Stomach smooth muscle (tissue), 2 donors: ENCODE measurements around the gene GABRR3.

Experiments used
- H3K27ac ChIP-seq: one replicate; pipeline ENCODE4 v1.7.0; 2013; ENCODE audit warnings: mild to moderate bottlenecking, low read length, inconsistent platforms
- H3K27me3 ChIP-seq, 2 donors: one replicate each; pipeline ENCODE4 v1.7.0; 2013; ENCODE audit warnings: low read length in 2 of 2; ENCODE audit not compliant: insufficient read depth in 2 of 2, control insufficient read depth in 1 of 2
- H3K36me3 ChIP-seq, 2 donors: one replicate each; pipeline ENCODE4 v1.7.0; 2013; ENCODE audit warnings: low read length in 2 of 2; ENCODE audit not compliant: control insufficient read depth in 2 of 2, insufficient read depth in 2 of 2
- H3K4me1 ChIP-seq: one replicate; pipeline ENCODE4 v1.7.0; 2013; ENCODE audit warnings: low read length; ENCODE audit not compliant: control insufficient read depth, insufficient read depth
- H3K4me3 ChIP-seq, 2 donors: one replicate each; pipeline ENCODE4 v1.7.0; 2013; ENCODE audit warnings: low read length in 2 of 2
- H3K9ac ChIP-seq, 2 donors: one replicate each; pipeline ENCODE4 v1.7.0; 2013; ENCODE audit warnings: low read length in 2 of 2, mild to moderate bottlenecking in 1 of 2
- H3K9me3 ChIP-seq, 2 donors: one replicate each; pipeline ENCODE4 v1.7.0; 2013; ENCODE audit warnings: low read length in 2 of 2; ENCODE audit not compliant: control insufficient read depth in 2 of 2
- donor health status: healthy.
- donor health status: Pancreatic carcinoma.

Gene GABRR3

GRCh38 chr3:97957617-97958311, 77.4 kb downstream of the GABRR3 start:
- Histone ChIP-seq H3K4me3 (no peak overlapping the region), H3K4me1 (peaks cover 5% of the 10 kb centered on the region), H3K9me3 (no peaks in the 10 kb centered on the region), H3K9ac (no peak overlapping the region), H3K36me3 (peaks cover 11 to 16% of the 10 kb centered on the region in 2 donors), H3K27ac (no peak overlapping the region), H3K27me3 (no peaks in the 10 kb centered on the region)

- H3K36me3 ChIP-seq = peaks cover 16 to 25% of the 10 kb centered on the region in 2 donors
- no peak overlapping the region for H3K4me3 ChIP-seq
- peaks cover 5% of the 10 kb centered on the region for H3K4me1 ChIP-seq
- H3K9ac ChIP-seq = no peak overlapping the region
- H3K9me3 ChIP-seq = no peaks in the 10 kb centered on the region
- no peaks in the 10 kb centered on the region for H3K27me3 ChIP-seq
- no peak overlapping the region for H3K27ac ChIP-seq
Observed at GRCh38 chr3:97956051-97956450, 79.1 kb downstream of the GABRR3 start.

- Histone ChIP-seq H3K9ac (no peak overlapping the region), H3K27me3 (no peaks in the 10 kb centered on the region), H3K9me3 (no peaks in the 10 kb centered on the region), H3K4me1 (peaks cover 5% of the 10 kb centered on the region), H3K4me3 (no peak overlapping the region), H3K36me3 (peaks cover 23 to 38% of the 10 kb centered on the region in 2 donors), H3K27ac (no peak overlapping the region)
Observed at GRCh38 chr3:97954228-97954827, 80.8 kb downstream of the GABRR3 start.

GRCh38 chr3:97952872-97953271, 82.2 kb downstream of the GABRR3 start:
- H3K9me3 ChIP-seq = no peaks in the 10 kb centered on the region
- H3K4me1 ChIP-seq = peaks cover 3% of the 10 kb centered on the region
- no peak overlapping the region for H3K9ac ChIP-seq
- no peaks in the 10 kb centered on the region for H3K27me3 ChIP-seq
- H3K36me3 ChIP-seq = peaks cover 35 to 47% of the 10 kb centered on the region in 2 donors
- H3K4me3 ChIP-seq = no peak overlapping the region
- H3K27ac ChIP-seq = no peak overlapping the region

GRCh38 chr3:97952280-97952679, 82.8 kb downstream of the GABRR3 start:
- no peaks in the 10 kb centered on the region for H3K4me1 ChIP-seq
- H3K36me3 ChIP-seq = peaks cover 41 to 47% of the 10 kb centered on the region in 2 donors
- no peaks in the 10 kb centered on the region for H3K9me3 ChIP-seq
- no peaks in the 10 kb centered on the region for H3K27me3 ChIP-seq
- H3K4me3 ChIP-seq = no peak overlapping the region
- H3K27ac ChIP-seq = no peak overlapping the region
- no peak overlapping the region for H3K9ac ChIP-seq

- Histone ChIP-seq H3K9ac (no peak overlapping the region), H3K27ac (no peak overlapping the region), H3K9me3 (no peaks in the 10 kb centered on the region), H3K36me3 (peaks cover 38 to 49% of the 10 kb centered on the region in 2 donors), H3K4me3 (no peak overlapping the region), H3K27me3 (no peaks in the 10 kb centered on the region), H3K4me1 (no peaks in the 10 kb centered on the region)
Observed at GRCh38 chr3:97950360-97950759, 84.8 kb downstream of the GABRR3 start.

- Histone ChIP-seq H3K27me3 (no peaks in the 10 kb centered on the region), H3K36me3 (peaks cover 38 to 54% of the 10 kb centered on the region in 2 donors), H3K27ac (no peak overlapping the region), H3K9ac (no peak overlapping the region), H3K9me3 (no peaks in the 10 kb centered on the region), H3K4me3 (no peak overlapping the region), H3K4me1 (no peaks in the 10 kb centered on the region)
Observed at GRCh38 chr3:97949743-97950142, 85.4 kb downstream of the GABRR3 start.

- no peaks in the 10 kb centered on the region for H3K27me3 ChIP-seq
- H3K9me3 ChIP-seq = no peaks in the 10 kb centered on the region
- H3K27ac ChIP-seq = no peak overlapping the region
- no peak overlapping the region for H3K4me3 ChIP-seq
- H3K9ac ChIP-seq = no peak overlapping the region
- H3K4me1 ChIP-seq = no peaks in the 10 kb centered on the region
- peaks cover 38 to 49% of the 10 kb centered on the region in 2 donors for H3K36me3 ChIP-seq
Observed at GRCh38 chr3:97949110-97949485, 86.0 kb downstream of the GABRR3 start.

GRCh38 chr3:97948351-97949109, 86.6 kb downstream of the GABRR3 start:
- no peaks in the 10 kb centered on the region for H3K4me1 ChIP-seq
- H3K4me3 ChIP-seq = no peak overlapping the region
- no peak overlapping the region for H3K27ac ChIP-seq
- peaks cover 36 to 47% of the 10 kb centered on the region in 2 donors for H3K36me3 ChIP-seq
- no peaks in the 10 kb centered on the region for H3K9me3 ChIP-seq
- H3K27me3 ChIP-seq = no peaks in the 10 kb centered on the region
- no peak overlapping the region for H3K9ac ChIP-seq

- Histone ChIP-seq H3K9ac (no peak overlapping the region), H3K4me3 (no peak overlapping the region), H3K36me3 (peaks cover 15 to 16% of the 10 kb centered on the region in 2 donors), H3K27me3 (no peaks in the 10 kb centered on the region), H3K4me1 (no peaks in the 10 kb centered on the region), H3K9me3 (no peaks in the 10 kb centered on the region), H3K27ac (no peak overlapping the region)
Observed at GRCh38 chr3:97942801-97943546, 92.1 kb downstream of the GABRR3 start.
